HepG2 (cell line): Measurements from ENCODE around the gene MMP25. TPM values are rescaled to one million over a fixed set of nuclear protein-coding genes. Genes with fewer than 3 reads are reported as not detected.
A peak's percentile ranks its signal among the peaks of the same experiment; 100 is the strongest.

Source experiments
- ATAC-seq: fragments of 200-7000 bp; cut with Tn5 transposase; 3 replicates; pipeline ENCODE4 v1.9.1; 2020; ENCODE audit warnings: mild to moderate bottlenecking, moderate library complexity
- BruUV-seq: library from RNA; stranded (reverse); fragments of 400-500 nt; replicated peaks from 2 replicates; lab custom pipeline; 2021; lab: Mats Ljungman, UMichigan
- CTCF ChIA-PET: fragments of 300-600 bp; formaldehyde crosslinking; extraction: SDS; loops from one replicate; lab custom pipeline; 2021; ENCODE audit warnings: low total read pairs, inconsistent platforms, low intra/inter-chr PET ratio; lab: Yijun Ruan, JAX
- POLR2A ChIA-PET: fragments of 350-600 bp; sonication (Branson Sonifier 250); formaldehyde crosslinking; loops from one replicate; lab custom pipeline; 2020; ENCODE audit warnings: antibody characterized with exemption, inconsistent platforms; lab: Yijun Ruan, JAX
- DNase-seq: peaks from one replicate; pipeline ENCODE4 v3.0.0-alpha.2; 2015; ENCODE audit warnings: low spot score
- FAIRE-seq: peaks from 3 replicates; lab custom pipeline; 2011; peaks lifted over from hg19 to GRCh38; lab: Jason Lieb, UNC
- H2AFZ ChIP-seq: one replicate; pipeline ENCODE4 v1.6.1; 2011; ENCODE audit warnings: low read length, inconsistent platforms
- H3K27ac ChIP-seq: fragments of 300-600 bp; 3 replicates; pipeline ENCODE4 v1.8.0; 2011; ENCODE audit warnings: mixed run types, mild to moderate bottlenecking, mixed read lengths, low read length, inconsistent platforms; ENCODE audit not compliant: insufficient read depth; ENCODE audit errors: extremely low read length
- H3K27me3 ChIP-seq, 2 experiments: fragments of 200-600 bp in 1 of 2; 2 replicates in 1 of 2; 3 replicates in 1 of 2; pipeline versions ENCODE4 v1.6.0 to v1.8.0; 2011; ENCODE audit warnings: low read length in 2 of 2, mild to moderate bottlenecking in 2 of 2, moderate library complexity in 2 of 2, inconsistent platforms in 1 of 2; ENCODE audit not compliant: insufficient read depth in 2 of 2, control insufficient read depth in 1 of 2
- H3K36me3 ChIP-seq, 2 experiments: fragments of 200-600 bp in 1 of 2; replicated peaks in 1 of 2; 2 replicates in 1 of 2; 3 replicates in 1 of 2; pipeline versions ENCODE4 v1.5.1 to v1.8.0; 2011; ENCODE audit warnings: low read length in 2 of 2, inconsistent platforms in 1 of 2; ENCODE audit not compliant: insufficient read depth in 2 of 2, control insufficient read depth in 1 of 2
- H3K4me1 ChIP-seq: 2 replicates; pipeline ENCODE4 v1.5.1; 2012; ENCODE audit warnings: low read length, inconsistent platforms; ENCODE audit not compliant: insufficient read depth
- H3K4me2 ChIP-seq: 2 replicates; pipeline ENCODE4 v1.6.0; 2011; ENCODE audit warnings: low read depth, low read length, inconsistent platforms
- H3K4me3 ChIP-seq, 3 experiments: fragments of 200-600 bp in 1 of 3; sonication (generic), shearing (Covaris generic) in 1 of 3; replicated peaks in 1 of 3; 2 replicates each; pipeline ENCODE4 v1.5.1; 2011 to 2016; ENCODE audit warnings: low read length in 3 of 3, inconsistent platforms in 2 of 3, low read depth in 2 of 3, mild to moderate bottlenecking in 2 of 3, control low read depth in 1 of 3, mixed read lengths in 1 of 3; ENCODE audit not compliant: insufficient read depth in 1 of 3
- H3K79me2 ChIP-seq: one replicate; pipeline ENCODE4 v1.6.1; 2011; ENCODE audit warnings: low read length, inconsistent platforms; ENCODE audit not compliant: insufficient read depth
- H3K9ac ChIP-seq: 2 replicates; pipeline ENCODE4 v1.6.0; 2011; ENCODE audit warnings: mild to moderate bottlenecking, low read depth, low read length, inconsistent platforms; ENCODE audit not compliant: insufficient read depth
- H3K9me3 ChIP-seq: 2 replicates; pipeline ENCODE4 v1.5.1; 2012; ENCODE audit warnings: mild to moderate bottlenecking, low read length
- H4K20me1 ChIP-seq: 2 replicates; pipeline ENCODE4 v1.6.0; 2011; ENCODE audit warnings: inconsistent platforms, mild to moderate bottlenecking, low read length, moderate library complexity; ENCODE audit not compliant: insufficient read depth
- EED ChIP-seq: sonication (generic); formaldehyde crosslinking; IDR thresholded peaks from 2 replicates; pipeline ENCODE4 v1.5.0; 2020; ENCODE audit warnings: mild to moderate bottlenecking, missing genetic modification reagents
- EZH2 ChIP-seq: conservative IDR thresholded peaks from 2 replicates; pipeline ENCODE4 v1.6.1; 2012; ENCODE audit warnings: mild to moderate bottlenecking, low read depth, low read length, moderate library complexity
- PCBP2 ChIP-seq: fragments of 200-400 bp; formaldehyde crosslinking; optimal IDR thresholded peaks from 2 replicates; pipeline ENCODE3; 2018; ENCODE audit warnings: low read length, low read depth; ENCODE audit not compliant: poor library complexity, severe bottlenecking
- ZNF263 ChIP-seq: sonication (generic); formaldehyde crosslinking; IDR thresholded peaks from 2 replicates; pipeline ENCODE4 v1.4.0; 2020; ENCODE audit warnings: missing genetic modification reagents
- ZNF777 ChIP-seq: sonication (generic); formaldehyde crosslinking; IDR thresholded peaks from 2 replicates; pipeline ENCODE4 v1.4.0; 2020; ENCODE audit warnings: missing genetic modification reagents
- WGBS: methylation state at CpG from one replicate; pipeline ENCODE4 v1.1.6; 2017; ENCODE audit warnings: low lambda C conversion rate; 5-methylcytosine and 5-hydroxymethylcytosine counted together
- in situ Hi-C: cut with HindIII; loops from 2 replicates; pipeline ENCODE4 v1.10.0; 2017; ENCODE audit warnings: low pct_unique_long_range_greater_than_20kb; ENCODE audit not compliant: extremely low pct_ligation_motif_present
- intact Hi-C: fragments of 100-400 bp; cut with micrococcal nuclease; formaldehyde crosslinking; loops from one replicate; pipeline ENCODE4 v1.10.0; 2022; ENCODE audit not compliant: unreplicated experiment
- polyA plus RNA-seq, 8 experiments: library from polyadenylated mRNA; depleted of rRNA in 3 of 8; stranded (reverse) in 7 of 8; unstranded in 1 of 8; fragments of >200 nt; fragmentation: Illumina TruSeq in 4 of 8; extraction: Trizol in 4 of 8; gene quantifications; 2 replicates each; pipeline versions ENCODE4 v1.2.1 to v1.2.3, GENCODE V29; 2011 to 2016; ENCODE audit warnings: low read depth in 4 of 8, missing spikeins in 1 of 8, mixed read lengths in 1 of 8; ENCODE audit not compliant: insufficient read depth in 1 of 8
- total RNA-seq, 5 experiments: library from RNA; depleted of rRNA; stranded (reverse); fragments of >200 nt; fragmentation: Illumina TruSeq; extraction: Trizol; gene quantifications; 2 replicates each; pipeline ENCODE4 v1.2.3, GENCODE V29; 2016; ENCODE audit warnings: low read depth in 1 of 5
- TF ChIP-seq, protein P1 (sequence below): sonication (generic); formaldehyde crosslinking; IDR thresholded peaks from 2 replicates; pipeline ENCODE4 v1.4.0; 2020; ENCODE audit warnings: missing genetic modification reagents

Gene MMP25
- total and polyA plus RNA-seq, 2 of the 13 experiments (the other 11 are each of a cell fraction or from before 2014, with no cell fraction given): 0.04 to 0.08 TPM

DNA sequence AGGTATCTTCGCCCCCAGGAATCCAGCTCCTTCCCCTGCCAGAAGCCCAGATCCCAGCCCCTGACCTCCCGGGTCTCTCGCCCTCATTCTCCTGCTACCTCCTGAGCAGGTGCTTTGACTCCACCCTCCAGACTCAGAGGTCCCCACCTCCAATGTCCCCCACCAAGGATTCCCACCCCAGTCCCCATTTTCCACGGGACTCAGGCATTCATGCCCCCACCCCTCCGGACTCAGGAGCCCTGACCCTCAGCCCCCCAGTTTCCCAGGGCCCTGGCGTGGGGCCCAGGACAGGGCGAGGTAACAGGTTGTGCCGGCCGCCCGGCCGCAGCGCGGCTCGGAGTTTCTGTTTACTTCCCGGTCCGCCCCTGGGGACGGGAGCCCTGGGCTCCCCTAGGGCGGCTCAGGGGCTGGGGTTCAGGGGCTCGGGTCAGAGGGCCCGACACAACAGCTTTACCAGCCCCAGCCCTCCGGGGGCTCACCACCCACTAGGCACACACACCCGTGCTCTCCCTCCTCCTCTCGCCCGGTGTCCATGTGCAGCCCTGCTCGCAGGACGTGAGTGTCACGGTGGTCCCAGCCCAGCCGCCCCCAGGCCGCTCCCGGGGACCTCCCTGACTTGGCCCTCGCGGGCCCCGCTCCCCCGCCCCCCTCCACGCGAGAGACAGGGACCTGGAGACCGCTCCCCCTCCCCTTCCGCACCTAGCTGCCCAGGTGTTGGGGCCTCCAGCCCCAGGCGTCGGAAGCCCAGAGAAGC is 10.2 kb upstream of the MMP25 start:
- Histone ChIP-seq H2AFZ (no peak overlapping the region), H3K9me3 (no peaks in the 10 kb centered on the region), H3K27ac (no peak overlapping the region), H3K4me2 (peak overlapping the region; percentile 39), H4K20me1 (no peaks in the 10 kb centered on the region), H3K4me3 (peak overlapping the region in 1 of 3 experiments; percentile 58; a peak in 1 of 6 replicates), H3K4me1 (peaks cover 21% of the 10 kb centered on the region), H3K9ac (0 out of 2 replicates have a peak overlapping the region, but pooled peaks have one; percentile 34), H3K79me2 (no peaks in the 10 kb centered on the region), H3K27me3 (peaks cover 16 to 81% of the 10 kb centered on the region in 2 experiments), H3K36me3 (no peaks in the 10 kb centered on the region)
- DNase-seq (no peak), ATAC-seq (peak; percentile 26; the same call in 2 of the 3 replicates), FAIRE-seq (no peak)
- in situ Hi-C loops: no loop called here
- no TSS peak for BruUV-seq
- intact Hi-C loops: no loop called here
- 2% methylated on average over 14 of the region's 40 CpGs for WGBS
- TF ChIP-seq ZNF777 (CRISPR knock-in tag): peak; percentile 32; the same call in 1 of the 2 replicates
- TF ChIP-seq ZNF263 (CRISPR knock-in tag): peak; percentile 56
- 0 out of 2 replicates have a peak, but pooled peaks have one; percentile 60 for TF ChIP-seq EZH2
- TF ChIP-seq PCBP2: no peak
- TF ChIP-seq, protein P1, sequence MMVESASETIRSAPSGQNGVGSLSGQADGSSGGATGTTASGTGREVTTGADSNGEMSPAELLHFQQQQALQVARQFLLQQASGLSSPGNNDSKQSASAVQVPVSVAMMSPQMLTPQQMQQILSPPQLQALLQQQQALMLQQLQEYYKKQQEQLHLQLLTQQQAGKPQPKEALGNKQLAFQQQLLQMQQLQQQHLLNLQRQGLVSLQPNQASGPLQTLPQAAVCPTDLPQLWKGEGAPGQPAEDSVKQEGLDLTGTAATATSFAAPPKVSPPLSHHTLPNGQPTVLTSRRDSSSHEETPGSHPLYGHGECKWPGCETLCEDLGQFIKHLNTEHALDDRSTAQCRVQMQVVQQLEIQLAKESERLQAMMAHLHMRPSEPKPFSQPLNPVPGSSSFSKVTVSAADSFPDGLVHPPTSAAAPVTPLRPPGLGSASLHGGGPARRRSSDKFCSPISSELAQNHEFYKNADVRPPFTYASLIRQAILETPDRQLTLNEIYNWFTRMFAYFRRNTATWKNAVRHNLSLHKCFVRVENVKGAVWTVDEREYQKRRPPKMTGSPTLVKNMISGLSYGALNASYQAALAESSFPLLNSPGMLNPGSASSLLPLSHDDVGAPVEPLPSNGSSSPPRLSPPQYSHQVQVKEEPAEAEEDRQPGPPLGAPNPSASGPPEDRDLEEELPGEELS (CRISPR knock-in tag): no peak
- no peak for TF ChIP-seq EED (CRISPR knock-in tag)
- ChIA-PET CTCF (no interaction called here), POLR2A (no interaction called here)
